ENCODE results near the gene TSKU.

GRCh38 chr11:76745561-76746207 is 37.5 kb upstream of the TSKU start:
- no peak for TF ChIP-seq CTCF (conservative IDR thresholded peaks at IDR 0.05)
- no peak for TF ChIP-seq ZFX (IDR thresholded peaks at IDR 0.05)
